K562 (cell line): ENCODE results near the gene PEAR1. TPM values are rescaled to one million over a fixed set of nuclear protein-coding genes. Genes with fewer than 3 reads are reported as not detected.

Experiments used
- ATAC-seq: fragments of 200-7000 bp; cut with Tn5 transposase; 3 replicates; pipeline ENCODE4 v1.9.1; 2020; ENCODE audit warnings: moderate library complexity
- BruUV-seq: library from RNA; stranded (reverse); fragments of 400-500 nt; replicated peaks from 2 replicates; lab custom pipeline; 2021; lab: Mats Ljungman, UMichigan
- CTCF ChIA-PET: fragments of 300-600 bp; formaldehyde crosslinking; extraction: SDS; loops from one replicate; lab custom pipeline; 2021; ENCODE audit warnings: low intra/inter-chr PET ratio; lab: Yijun Ruan, JAX
- POLR2A ChIA-PET: fragments of 300-600, 350-650 bp; sonication (Branson Sonifier 250); formaldehyde crosslinking; extraction: SDS; loops from one replicate; lab custom pipeline; 2021; ENCODE audit warnings: antibody characterized with exemption, inconsistent platforms; lab: Yijun Ruan, JAX
- DNase-seq, 4 experiments: peaks; one replicate each; pipeline versions ENCODE4 v3.0.0 to v3.0.0-alpha.2; 2011 to 2018; ENCODE audit warnings: low spot score in 3 of 4, mixed read lengths in 3 of 4; ENCODE audit errors: extremely low read depth in 1 of 4
- FAIRE-seq: peaks from 2 replicates; lab custom pipeline; 2011; peaks lifted over from hg19 to GRCh38; lab: Jason Lieb, UNC
- H2AFZ ChIP-seq: 2 replicates; pipeline ENCODE4 v1.6.0; 2011; ENCODE audit warnings: low read depth, low read length, control low read depth, inconsistent platforms
- H3K27ac ChIP-seq: fragments of 200-600 bp; 3 replicates; pipeline ENCODE4 v1.8.0; 2011; ENCODE audit warnings: low read depth, mild to moderate bottlenecking, control low read depth, inconsistent platforms, low read length, moderate library complexity, mixed read lengths; ENCODE audit errors: extremely low read depth
- H3K27me3 ChIP-seq, 2 experiments: fragments of 300-600 bp in 1 of 2; 2 replicates in 1 of 2; 3 replicates in 1 of 2; pipeline versions ENCODE4 v1.6.0 to v1.8.0; 2011; ENCODE audit warnings: inconsistent platforms in 2 of 2, low read length in 2 of 2, mild to moderate bottlenecking in 1 of 2, mixed read lengths in 1 of 2, moderate library complexity in 1 of 2; ENCODE audit not compliant: control insufficient read depth in 2 of 2, insufficient read depth in 2 of 2
- H3K36me3 ChIP-seq: fragments of 300-600 bp; 3 replicates; pipeline ENCODE4 v1.8.0; 2011; ENCODE audit warnings: mild to moderate bottlenecking, low read length, inconsistent platforms; ENCODE audit not compliant: control insufficient read depth, insufficient read depth
- H3K4me1 ChIP-seq, 2 experiments: fragments of 200-600 bp in 1 of 2; replicated peaks in 1 of 2; 2 replicates in 1 of 2; 3 replicates in 1 of 2; pipeline versions ENCODE4 v1.5.1 to v1.8.0; 2011; ENCODE audit warnings: inconsistent platforms in 2 of 2, low read length in 2 of 2, mild to moderate bottlenecking in 1 of 2, mixed read lengths in 1 of 2, moderate library complexity in 1 of 2; ENCODE audit not compliant: control insufficient read depth in 2 of 2, insufficient read depth in 2 of 2
- H3K4me2 ChIP-seq: 2 replicates; pipeline ENCODE4 v1.6.1; 2011; ENCODE audit warnings: low read length, control low read depth, inconsistent platforms, mixed read lengths; ENCODE audit not compliant: insufficient read depth
- H3K4me3 ChIP-seq: fragments of 200-600 bp; sonication (generic), shearing (Covaris generic); 2 replicates; pipeline ENCODE4 v1.5.1; 2016; ENCODE audit warnings: control low read depth, inconsistent platforms
- H3K79me2 ChIP-seq: fragments of 200-600 bp; 3 replicates; pipeline ENCODE4 v1.8.0; 2011; ENCODE audit warnings: low read length, inconsistent platforms; ENCODE audit not compliant: control insufficient read depth, insufficient read depth
- H3K9ac ChIP-seq, 2 experiments: 2 replicates each; pipeline versions ENCODE4 v1.6.0 to v1.6.1; 2011; ENCODE audit warnings: low read depth in 2 of 2, low read length in 2 of 2, control low read depth in 1 of 2, inconsistent platforms in 1 of 2, mild to moderate bottlenecking in 1 of 2, mixed read lengths in 1 of 2; ENCODE audit not compliant: insufficient read depth in 1 of 2
- H3K9me1 ChIP-seq: one replicate; pipeline ENCODE4 v1.6.0; 2011; ENCODE audit warnings: inconsistent platforms, mild to moderate bottlenecking, low read length, moderate library complexity; ENCODE audit not compliant: control insufficient read depth, insufficient read depth
- H3K9me3 ChIP-seq: replicated peaks from 2 replicates; pipeline ENCODE4 v1.5.1; 2011; ENCODE audit warnings: low read depth, low read length, inconsistent platforms; ENCODE audit not compliant: control insufficient read depth, insufficient read depth
- H4K20me1 ChIP-seq: replicated peaks from 2 replicates; pipeline ENCODE4 v1.6.1; 2011; ENCODE audit warnings: low read length, inconsistent platforms, mixed read lengths; ENCODE audit not compliant: control insufficient read depth, insufficient read depth
- ATF7 ChIP-seq: fragments of 450-650 bp; IDR thresholded peaks from 2 replicates; pipeline ENCODE4 v1.7.1; 2014; ENCODE audit warnings: mild to moderate bottlenecking, moderate library complexity
- BRCA1 ChIP-seq, 2 experiments: fragments of 450-650 bp in 1 of 2; sonication (generic) in 1 of 2; formaldehyde crosslinking in 1 of 2; IDR thresholded peaks; 2 replicates each; pipeline versions ENCODE4 v1.5.0 to v1.6.1; 2017 to 2020; ENCODE audit warnings: mild to moderate bottlenecking in 1 of 2, missing genetic modification reagents in 1 of 2
- CREB1 ChIP-seq, 2 experiments: sonication (generic) in 1 of 2; formaldehyde crosslinking in 1 of 2; IDR thresholded peaks; 2 replicates each; pipeline versions ENCODE4 v1.6.1 to v1.8.0; 2012 to 2022; ENCODE audit warnings: inconsistent platforms in 1 of 2, mild to moderate bottlenecking in 1 of 2, missing genetic modification reagents in 1 of 2, moderate library complexity in 1 of 2
- DPF2 ChIP-seq: fragments of 450-650 bp; IDR thresholded peaks from 2 replicates; pipeline ENCODE4 v1.6.1; 2016
- EHMT2 ChIP-seq: fragments of 450-650 bp; IDR thresholded peaks from 2 replicates; pipeline ENCODE4 v1.6.1; 2018; ENCODE audit warnings: antibody characterized with exemption
- LCOR ChIP-seq: sonication (generic); formaldehyde crosslinking; IDR thresholded peaks from 2 replicates; pipeline ENCODE4 v1.8.0; 2022; ENCODE audit warnings: mild to moderate bottlenecking, missing genetic modification reagents
- MCM2 ChIP-seq: fragments of 450-650 bp; IDR thresholded peaks from 2 replicates; pipeline ENCODE4 v1.6.1; 2017; ENCODE audit warnings: low read depth, mild to moderate bottlenecking
- MYC ChIP-seq, 2 experiments: fragments of 250-450 bp in 1 of 2; sonication (Bioruptor Pico) in 1 of 2; IDR thresholded peaks; 2 replicates each; pipeline versions ENCODE4 v1.5.1 to v1.6.1; 2012 to 2021; ENCODE audit warnings: low read depth in 2 of 2, borderline replicate concordance in 1 of 2, improper control_type of control experiment in 1 of 2, low read length in 1 of 2, mild to moderate bottlenecking in 1 of 2, moderate library complexity in 1 of 2
- NONO ChIP-seq, 2 experiments: fragments of 200-400 bp in 1 of 2; fragments of 450-650 bp in 1 of 2; formaldehyde crosslinking in 1 of 2; IDR thresholded peaks; 2 replicates each; pipeline ENCODE4 v1.6.1; 2017; ENCODE audit warnings: low read depth in 2 of 2, mild to moderate bottlenecking in 2 of 2, moderate library complexity in 2 of 2, low read length in 1 of 2
- POLR2G ChIP-seq: fragments of 200-400 bp; formaldehyde crosslinking; IDR thresholded peaks from 2 replicates; pipeline ENCODE4 v1.6.1; 2017; ENCODE audit warnings: low read depth, mild to moderate bottlenecking, antibody characterized with exemption, low read length, moderate library complexity
- TEAD4 ChIP-seq, 2 experiments: sonication (generic) in 1 of 2; formaldehyde crosslinking in 1 of 2; IDR thresholded peaks; 2 replicates each; pipeline versions ENCODE4 v1.6.1 to v1.8.0; 2012 to 2022; ENCODE audit warnings: borderline replicate concordance in 1 of 2, inconsistent platforms in 1 of 2, low read length in 1 of 2, mild to moderate bottlenecking in 1 of 2, missing genetic modification reagents in 1 of 2
- WHSC1 ChIP-seq: IDR thresholded peaks from one replicate; pipeline ENCODE4 v1.6.1; 2012; ENCODE audit warnings: low read length, control low read depth, inconsistent platforms
- XRCC5 ChIP-seq: fragments of 200-400 bp; formaldehyde crosslinking; IDR thresholded peaks from 2 replicates; pipeline ENCODE4 v1.6.1; 2017; ENCODE audit warnings: low read depth, mild to moderate bottlenecking, low read length
- ZFX ChIP-seq: sonication (generic); formaldehyde crosslinking; IDR thresholded peaks from 2 replicates; pipeline ENCODE4 v1.8.0; 2022; ENCODE audit warnings: mild to moderate bottlenecking, missing genetic modification reagents, moderate library complexity
- ZNF263 ChIP-seq: sonication (generic); formaldehyde crosslinking; IDR thresholded peaks from 2 replicates; pipeline ENCODE4 v1.8.0; 2022; ENCODE audit warnings: mild to moderate bottlenecking, missing genetic modification reagents, borderline replicate concordance
- ZSCAN32 ChIP-seq: fragments of 450-650 bp; formaldehyde crosslinking; IDR thresholded peaks from 2 replicates; pipeline ENCODE4 v1.4.0; 2020; ENCODE audit warnings: mild to moderate bottlenecking, moderate library complexity
- WGBS: fragments of 100-300 bp; shearing (Covaris generic); methylation state at CpG from one replicate; pipeline ENCODE4 v1.1.6; 2016; ENCODE audit warnings: low coverage, mixed read lengths; ENCODE audit not compliant: insufficient coverage; ENCODE audit errors: missing lambda C conversion rate; 5-methylcytosine and 5-hydroxymethylcytosine counted together
- in situ Hi-C: fragments of 300-500 bp; cut with MboI; formaldehyde crosslinking; loops from 4 replicates; pipeline ENCODE4 v1.15.0; 2018; ENCODE audit warnings: inconsistent platforms, mixed read lengths
- intact Hi-C: fragments of 100-400 bp; cut with micrococcal nuclease; formaldehyde crosslinking; loops from 2 replicates; pipeline ENCODE4 v1.14.2; 2022
- polyA plus RNA-seq, 8 experiments: library from polyadenylated mRNA; depleted of rRNA in 4 of 8; stranded (reverse) in 5 of 8; unstranded in 3 of 8; fragments of >200 nt; fragmentation: Nextera tagmentation in 2 of 8; fragmentation: Illumina TruSeq in 1 of 8; extraction: Ambion mirVana in 2 of 8; extraction: Trizol in 1 of 8; gene quantifications; 2 replicates each; pipeline versions ENCODE4 v1.2.1 to v1.2.3, GENCODE V29; 2011 to 2014; ENCODE audit warnings: inconsistent platforms in 1 of 8, missing spikeins in 1 of 8
- total RNA-seq, 7 experiments: library from RNA; depleted of rRNA in 6 of 7; stranded (reverse); fragments of >200 nt in 6 of 7; fragmentation: Illumina TruSeq in 2 of 7; extraction: Trizol in 2 of 7; gene quantifications; 2 replicates each; pipeline versions ENCODE4 v1.2.1 to v1.2.3, GENCODE V29; 2011 to 2021; ENCODE audit warnings: low replicate concordance in 1 of 7
- TF ChIP-seq, protein P1 (sequence below): fragments of 250-450 bp; sonication (Bioruptor Pico); IDR thresholded peaks from 2 replicates; pipeline ENCODE4 v1.8.0; 2022; ENCODE audit warnings: moderate library complexity, mild to moderate bottlenecking, inconsistent platforms

PEAR1 gene
- total and polyA plus RNA-seq, 9 of the 15 experiments (the other 6 are each of a cell fraction or from before 2014, with no cell fraction given): 0.87 to 13.9 (median 6.1) TPM

GRCh38 chr1:156892190-156893047, 1.1 kb upstream of the PEAR1 start:
- ChIA-PET POLR2A (interaction anchor here (0.6 to 1.0 kb wide), 2 partner anchors 95 to 166 kb away, joined by 3 read pairs; no protein-coding TSS in a partner anchor), CTCF (interaction anchor here (0.6 to 2.9 kb wide), 10 partner anchors 9 to 267 kb away, joined by 3 to 19 read pairs (median 5); partner anchors contain the start of gene LRRC71)
- peak; percentile 91 to 96 (median 92) for DNase-seq
- BruUV-seq: no TSS peak
- peak overlapping the region; percentile 74 for H3K4me2 ChIP-seq
- no peaks in the 10 kb centered on the region for H3K27me3 ChIP-seq
- intact Hi-C loops (loop anchor here (1.0 kb wide), 2 partner anchors 28 to 182 kb away; partner anchors contain the start of gene LRRC71), in situ Hi-C loops (loop anchor here (5.0 kb wide), 1 partner anchor 35 kb away; no protein-coding TSS in a partner anchor)
- 15% methylated on average over 32 of the region's 48 CpGs for WGBS
- H3K9ac ChIP-seq: peak overlapping the region in 1 of 2 experiments; percentile 50; a peak in 2 of 4 replicates
- FAIRE-seq: peak; percentile 87
- no peaks in the 10 kb centered on the region for H3K9me1 ChIP-seq
- no peaks in the 10 kb centered on the region for H3K79me2 ChIP-seq
- H3K4me1 ChIP-seq: peaks cover 30 to 48% of the 10 kb centered on the region in 2 experiments
- peak overlapping the region; percentile 98 for H2AFZ ChIP-seq
- no peaks in the 10 kb centered on the region for H3K9me3 ChIP-seq
- H3K27ac ChIP-seq: no peak overlapping the region; the same call in 2 of the 3 replicates
- no peak overlapping the region for H3K4me3 ChIP-seq
- H3K36me3 ChIP-seq: no peaks in the 10 kb centered on the region
- H4K20me1 ChIP-seq: no peaks in the 10 kb centered on the region
- ATAC-seq: peak; percentile 94
- TF ChIP-seq TEAD4 (IDR thresholded peaks at IDR 0.05; ENCODE audit: low read length): 0 out of 2 replicates have a peak, but pooled peaks have one; percentile 21
- TF ChIP-seq TEAD4 (CRISPR knock-in tag; IDR thresholded peaks at IDR 0.05; ENCODE audit: borderline replicate concordance): no peak
- peak; percentile 49; the same call in 1 of the 2 replicates for TF ChIP-seq POLR2G
- TF ChIP-seq WHSC1: no peak
- no peak for TF ChIP-seq EHMT2
- peak; percentile 74 for TF ChIP-seq LCOR (CRISPR knock-in tag)
- TF ChIP-seq ZSCAN32 (CRISPR knock-in tag): no peak
- TF ChIP-seq, protein P1, sequence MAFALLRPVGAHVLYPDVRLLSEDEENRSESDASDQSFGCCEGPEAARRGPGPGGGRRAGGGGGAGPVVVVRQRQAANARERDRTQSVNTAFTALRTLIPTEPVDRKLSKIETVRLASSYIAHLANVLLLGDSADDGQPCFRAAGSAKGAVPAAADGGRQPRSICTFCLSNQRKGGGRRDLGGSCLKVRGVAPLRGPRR (CRISPR knock-in tag): no peak
- no peak for TF ChIP-seq BRCA1 (IDR thresholded peaks at IDR 0.05)
- TF ChIP-seq BRCA1 (CRISPR knock-in tag; IDR thresholded peaks at IDR 0.05): no peak
- TF ChIP-seq XRCC5: peak; percentile 68
- TF ChIP-seq CREB1 (IDR thresholded peaks at IDR 0.05): 0 out of 2 replicates have a peak, but pooled peaks have one; percentile 34
- TF ChIP-seq CREB1 (CRISPR knock-in tag; IDR thresholded peaks at IDR 0.05): peak; percentile 60
- TF ChIP-seq ZFX (CRISPR knock-in tag): 0 out of 2 replicates have a peak, but pooled peaks have one; percentile 14
- peak; percentile 73; the same call in 1 of the 2 replicates for TF ChIP-seq ZNF263 (CRISPR knock-in tag)
- no peak for TF ChIP-seq NONO (IDR thresholded peaks at IDR 0.05; ENCODE audit: low read depth in 2 of 2, low read length in 1 of 2)
- TF ChIP-seq DPF2: peak; percentile 38; the same call in 1 of the 2 replicates
- no peak for TF ChIP-seq MCM2
- TF ChIP-seq MYC (IDR thresholded peaks at IDR 0.05; ENCODE audit: low read depth, low read length): peak; percentile 48; the same call in 1 of the 2 replicates
- no peak for TF ChIP-seq MYC (CRISPR knock-in tag; IDR thresholded peaks at IDR 0.05; ENCODE audit: borderline replicate concordance, low read depth)
- peak; percentile 63 for TF ChIP-seq ATF7
